ENCODE measurements around the gene DAB2. TPM values are rescaled to one million over a fixed set of nuclear protein-coding genes. Genes with fewer than 3 reads are reported as not detected.

The DAB2 gene
- 8.5 to 12.0 TPM (median 10.4 TPM) in 5 replicates for total RNA-seq (2022; extraction: Qiagen RNA extraction; ENCODE audit: low read depth)

DNA sequence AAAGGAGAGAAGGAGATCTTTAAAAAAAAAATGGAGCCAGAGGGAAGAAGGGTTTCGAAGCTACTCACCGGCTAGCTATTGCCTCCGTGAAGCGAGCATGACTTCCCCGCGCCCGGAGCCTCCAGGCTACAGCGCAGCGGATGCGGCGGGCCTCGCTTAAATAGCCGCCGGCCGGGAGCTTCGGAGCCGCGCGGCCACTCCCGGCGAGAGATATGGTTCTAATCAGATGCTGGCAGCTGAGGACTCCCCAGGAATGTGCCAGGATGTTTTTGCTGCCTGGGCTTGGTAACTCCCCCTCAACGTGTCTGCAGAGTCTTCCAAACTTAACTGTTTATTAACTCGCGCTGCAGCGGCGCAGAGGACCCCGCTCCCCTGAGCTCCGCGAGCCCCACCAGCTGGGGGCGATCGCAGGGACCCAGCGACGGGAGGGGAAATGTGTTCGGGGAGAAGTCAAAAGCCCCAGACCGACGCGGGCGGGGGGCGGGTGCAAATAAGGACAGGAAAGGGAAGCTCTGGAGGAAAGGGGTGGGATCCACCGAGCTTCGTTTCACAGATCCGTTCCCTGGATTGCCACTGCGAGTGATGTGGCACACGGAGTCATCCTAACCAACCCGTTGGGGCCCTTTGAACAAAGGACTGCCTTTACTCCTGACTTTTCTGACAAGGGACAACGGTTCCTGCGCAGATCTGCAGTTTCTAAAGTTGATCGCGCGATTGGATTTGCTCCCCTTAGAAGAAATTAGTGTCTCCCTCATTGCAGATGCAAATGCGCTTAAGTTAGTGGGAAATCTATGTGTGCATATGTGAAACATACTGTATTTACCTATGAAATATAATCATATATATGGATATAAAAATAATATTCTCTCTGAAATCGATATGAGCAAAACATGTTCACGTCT is at the start of gene DAB2:
Gene DAB2, minus strand, starts transcription at position 245 of the 902 bp plus-strand sequence. CDS start 30,660 bp downstream, outside the sequence.

DNA sequence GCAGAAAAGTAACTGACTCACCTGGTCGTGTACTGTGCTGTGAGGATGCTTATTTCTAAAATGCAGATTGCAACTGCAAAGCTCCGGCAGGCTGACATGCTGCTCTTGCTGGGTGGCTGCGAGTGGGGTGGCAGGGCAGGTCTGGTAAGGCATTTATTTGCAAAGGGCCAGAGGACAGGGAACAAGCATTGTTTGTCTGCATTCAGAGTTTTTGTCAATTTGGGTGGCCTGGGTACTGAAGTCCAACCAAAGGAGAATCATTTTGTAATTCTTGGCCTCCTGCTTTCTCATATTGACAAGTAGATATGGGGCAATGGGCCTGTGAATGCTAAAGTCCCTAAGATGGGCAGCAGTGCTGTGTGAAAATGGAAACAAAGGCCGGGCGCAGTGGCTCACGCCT is 60.4 kb downstream of the DAB2 start, which contains the start of gene C9:
Gene C9, minus strand, starts transcription at position 129 of the 400 bp plus-strand sequence. Its CDS starts 31 bp downstream, at position 98.

Other genes starting within 250 kb of the DAB2 start
- 9.7 to 18.1 TPM (median 12.6 TPM) in 5 replicates for gene FYB1, start 205.4 kb downstream of the DAB2 start, total RNA-seq (2022; extraction: Qiagen RNA extraction; ENCODE audit: low read depth)
- not detected in 5 replicates for gene C9, start 60.5 kb downstream of the DAB2 start, total RNA-seq (2022; extraction: Qiagen RNA extraction; ENCODE audit: low read depth)

Measured in A549 treated with ZK216348 at 1 μM for 4 hours (cell line).